ENCODE results near the gene CCR1. TPM values are rescaled to one million over a fixed set of nuclear protein-coding genes. Genes with fewer than 3 reads are reported as not detected.

Gene CCR1
- total and polyA plus RNA-seq, 9 of the 15 experiments (the other 6 are each of a cell fraction or from before 2014, with no cell fraction given) = not detected

GRCh38 chr3:46236294-46237054 is 28.4 kb upstream of the CCR1 start (continued):
- TF ChIP-seq THAP12 (CRISPR knock-in tag; IDR thresholded peaks at IDR 0.05) = no peak
- no peak for TF ChIP-seq TFE3 (CRISPR knock-in tag; IDR thresholded peaks at IDR 0.05)
- TF ChIP-seq ZNF551 (CRISPR knock-in tag; IDR thresholded peaks at IDR 0.05) = no peak
- TF ChIP-seq ZNF780A (CRISPR knock-in tag; IDR thresholded peaks at IDR 0.05) = no peak
- no peak for TF ChIP-seq ZNF3 (CRISPR knock-in tag; IDR thresholded peaks at IDR 0.05)
- TF ChIP-seq TCF7L2 (IDR thresholded peaks at IDR 0.05; ENCODE audit: low read depth, low read length) = no peak
- TF ChIP-seq SAFB (IDR thresholded peaks at IDR 0.05; ENCODE audit: borderline replicate concordance, low read depth, low read length) = no peak
- no peak for TF ChIP-seq ZNF407 (IDR thresholded peaks at IDR 0.05; ENCODE audit: low read depth)
- TF ChIP-seq CBX5 (IDR thresholded peaks at IDR 0.05; ENCODE audit: borderline replicate concordance, low read depth) = no peak
- TF ChIP-seq GTF3C2 (IDR thresholded peaks at IDR 0.05; ENCODE audit: borderline replicate concordance, extremely low read depth, insufficient read length) = no peak
- TF ChIP-seq ZNF41 (CRISPR knock-in tag; conservative IDR thresholded peaks at IDR 0.05) = no peak

Measured in K562 (cell line).